Hepatocyte (in vitro differentiated cells): Measurements from ENCODE around the gene PKNOX2. TPM values are rescaled to one million over a fixed set of nuclear protein-coding genes. Genes with fewer than 3 reads are reported as not detected.

Experiments
- DNase-seq: peaks from one replicate; pipeline ENCODE4 v3.0.0-alpha.2; 2016; ENCODE audit warnings: low spot score
- H2AFZ ChIP-seq: fragments of 200-600 bp; sonication (generic); 2 replicates; pipeline ENCODE4 v1.6.0; 2016; ENCODE audit warnings: antibody characterized with exemption, mild to moderate bottlenecking
- H3K27ac ChIP-seq: fragments of 200-600 bp; sonication (generic); 2 replicates; pipeline ENCODE4 v1.5.1; 2016; ENCODE audit warnings: mild to moderate bottlenecking
- H3K27me3 ChIP-seq: fragments of 200-600 bp; sonication (generic); 2 replicates; pipeline ENCODE4 v1.6.1; 2016
- H3K36me3 ChIP-seq: fragments of 200-600 bp; sonication (generic); replicated peaks from 2 replicates; pipeline ENCODE4 v1.5.1; 2016; ENCODE audit warnings: low read depth; ENCODE audit not compliant: insufficient read depth
- H3K4me1 ChIP-seq: fragments of 200-600 bp; sonication (generic); 2 replicates; pipeline ENCODE4 v1.5.1; 2016; ENCODE audit warnings: mild to moderate bottlenecking, moderate library complexity; ENCODE audit not compliant: insufficient read depth
- H3K4me2 ChIP-seq: fragments of 200-600 bp; sonication (generic); 2 replicates; pipeline ENCODE4 v1.6.0; 2016
- H3K4me3 ChIP-seq: fragments of 200-600 bp; sonication (generic); 2 replicates; pipeline ENCODE4 v1.5.1; 2016; ENCODE audit warnings: mild to moderate bottlenecking
- H3K79me2 ChIP-seq: fragments of 200-600 bp; sonication (generic); 2 replicates; pipeline ENCODE4 v1.6.0; 2017; ENCODE audit warnings: mild to moderate bottlenecking
- H3K9me2 ChIP-seq: fragments of 200-600 bp; sonication (generic); replicated peaks from 2 replicates; pipeline ENCODE4 v1.6.0; 2017; ENCODE audit warnings: mild to moderate bottlenecking; ENCODE audit not compliant: insufficient read depth
- H3K9me3 ChIP-seq: fragments of 200-600 bp; sonication (generic); 2 replicates; pipeline ENCODE4 v1.5.1; 2016; ENCODE audit warnings: low read depth, mild to moderate bottlenecking
- H4K20me1 ChIP-seq: fragments of 200-600 bp; sonication (generic); 2 replicates; pipeline ENCODE4 v1.6.0; 2016; ENCODE audit warnings: mild to moderate bottlenecking; ENCODE audit not compliant: insufficient read depth, poor library complexity, severe bottlenecking
- EZH2 ChIP-seq: fragments of 200-600 bp; sonication (generic); IDR thresholded peaks from 2 replicates; pipeline ENCODE4 v1.6.1; 2016; ENCODE audit warnings: antibody characterized with exemption, mild to moderate bottlenecking, borderline replicate concordance
- EZH2phosphoT487 ChIP-seq: fragments of 200-600 bp; sonication (generic); IDR thresholded peaks from one replicate; pipeline ENCODE4 v1.6.1; 2018; ENCODE audit warnings: antibody characterized with exemption, mild to moderate bottlenecking, low read depth, moderate library complexity; ENCODE audit not compliant: unreplicated experiment, severe bottlenecking
- WGBS: methylation state at CpG from one replicate; pipeline ENCODE4 v1.1.6; 2016; ENCODE audit warnings: low lambda C conversion rate; ENCODE audit errors: missing lambda C conversion rate; 5-methylcytosine and 5-hydroxymethylcytosine counted together
- polyA plus RNA-seq: library from polyadenylated mRNA; unstranded; fragments of >200 nt; fragmentation: Nextera tagmentation; extraction: Ambion mirVana; gene quantifications from 2 replicates; pipeline ENCODE4 v1.2.1, GENCODE V29; 2016
- total RNA-seq: library from RNA; depleted of rRNA; stranded (reverse); fragments of >200 nt; gene quantifications from 2 replicates; pipeline ENCODE4 v1.2.3, GENCODE V29; 2014
- TF ChIP-seq, protein P1 (sequence below): fragments of 200-600 bp; sonication (generic); IDR thresholded peaks from 2 replicates; pipeline ENCODE4 v1.5.1; 2016; ENCODE audit warnings: antibody characterized with exemption, mild to moderate bottlenecking; ENCODE audit not compliant: poor library complexity

PKNOX2 gene
- total and polyA plus RNA-seq, 2 experiments from 2014 or later, result 3.0 to 3.1 TPM

DNA sequence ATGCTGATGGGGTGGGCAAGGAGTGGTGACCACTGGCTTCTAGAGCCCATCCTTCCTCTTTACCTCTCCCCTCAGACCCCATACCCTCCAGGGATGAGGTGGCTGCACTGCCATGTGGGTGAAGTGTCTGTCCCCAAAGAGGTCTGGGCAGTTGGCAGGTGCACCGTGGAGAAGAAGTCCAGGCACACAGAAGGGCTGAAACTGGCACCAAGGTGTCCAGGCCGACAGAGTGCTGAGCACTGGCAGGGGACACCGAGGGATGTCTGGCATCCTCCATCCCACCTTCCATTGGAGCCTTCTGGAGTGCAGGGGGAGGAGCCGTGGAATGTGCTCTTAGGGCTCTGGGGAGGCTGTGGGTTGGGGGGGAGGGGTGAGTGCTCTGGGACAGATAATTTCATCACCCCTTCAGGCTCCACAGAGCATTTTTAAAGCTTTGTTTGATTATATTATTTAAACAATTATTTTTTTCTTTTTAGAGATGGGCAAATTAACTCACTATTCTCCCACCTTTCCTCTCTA is 37.9 kb downstream of the PKNOX2 start:
- H2AFZ ChIP-seq, result no peak overlapping the region
- TF ChIP-seq EZH2phosphoT487 (no peak), EZH2 (no peak)
- TF ChIP-seq, protein P1, sequence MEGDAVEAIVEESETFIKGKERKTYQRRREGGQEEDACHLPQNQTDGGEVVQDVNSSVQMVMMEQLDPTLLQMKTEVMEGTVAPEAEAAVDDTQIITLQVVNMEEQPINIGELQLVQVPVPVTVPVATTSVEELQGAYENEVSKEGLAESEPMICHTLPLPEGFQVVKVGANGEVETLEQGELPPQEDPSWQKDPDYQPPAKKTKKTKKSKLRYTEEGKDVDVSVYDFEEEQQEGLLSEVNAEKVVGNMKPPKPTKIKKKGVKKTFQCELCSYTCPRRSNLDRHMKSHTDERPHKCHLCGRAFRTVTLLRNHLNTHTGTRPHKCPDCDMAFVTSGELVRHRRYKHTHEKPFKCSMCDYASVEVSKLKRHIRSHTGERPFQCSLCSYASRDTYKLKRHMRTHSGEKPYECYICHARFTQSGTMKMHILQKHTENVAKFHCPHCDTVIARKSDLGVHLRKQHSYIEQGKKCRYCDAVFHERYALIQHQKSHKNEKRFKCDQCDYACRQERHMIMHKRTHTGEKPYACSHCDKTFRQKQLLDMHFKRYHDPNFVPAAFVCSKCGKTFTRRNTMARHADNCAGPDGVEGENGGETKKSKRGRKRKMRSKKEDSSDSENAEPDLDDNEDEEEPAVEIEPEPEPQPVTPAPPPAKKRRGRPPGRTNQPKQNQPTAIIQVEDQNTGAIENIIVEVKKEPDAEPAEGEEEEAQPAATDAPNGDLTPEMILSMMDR, result no peak
- no peak for DNase-seq
- no peaks in the 10 kb centered on the region for H3K4me1 ChIP-seq
- no peak overlapping the region for H3K4me2 ChIP-seq
- H3K9me2 ChIP-seq, result no peaks in the 10 kb centered on the region
- WGBS, result 71% methylated on average over 4 of the region's 4 CpGs
- no peaks in the 10 kb centered on the region for H3K9me3 ChIP-seq
- H4K20me1 ChIP-seq, result no peaks in the 10 kb centered on the region
- H3K27ac ChIP-seq, result no peak overlapping the region
- H3K4me3 ChIP-seq, result no peak overlapping the region
- H3K79me2 ChIP-seq, result no peaks in the 10 kb centered on the region
- no peaks in the 10 kb centered on the region for H3K27me3 ChIP-seq
- no peaks in the 10 kb centered on the region for H3K36me3 ChIP-seq

DNA sequence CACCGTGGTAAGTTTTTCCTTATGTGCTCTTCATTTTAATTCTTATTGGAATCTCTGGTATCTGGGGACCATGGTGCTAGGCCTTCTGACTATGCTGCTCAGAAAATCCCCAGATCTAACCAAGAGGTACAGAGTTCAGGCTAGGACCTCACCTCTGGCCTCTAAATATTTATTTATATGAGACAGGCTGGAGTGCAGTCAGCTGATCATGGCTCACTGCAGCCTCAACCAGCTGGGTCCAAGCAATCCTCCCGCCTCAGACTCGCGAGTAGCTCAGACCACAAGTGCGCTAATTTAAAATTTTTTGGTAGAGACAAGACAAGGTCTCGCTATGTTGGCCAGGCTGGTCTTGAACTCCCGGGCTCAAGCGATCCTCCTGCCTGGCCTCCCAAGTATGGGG is 38.4 kb downstream of the PKNOX2 start:
- Histone ChIP-seq H2AFZ (no peak overlapping the region), H3K27ac (no peak overlapping the region), H3K9me3 (no peaks in the 10 kb centered on the region), H3K79me2 (no peaks in the 10 kb centered on the region), H3K36me3 (no peaks in the 10 kb centered on the region), H3K9me2 (no peaks in the 10 kb centered on the region), H3K4me3 (no peak overlapping the region), H3K27me3 (no peaks in the 10 kb centered on the region), H4K20me1 (no peaks in the 10 kb centered on the region), H3K4me2 (no peak overlapping the region), H3K4me1 (no peaks in the 10 kb centered on the region)
- WGBS, result 94% methylated on average over 8 of the region's 8 CpGs
- TF ChIP-seq, protein P1, result no peak
- TF ChIP-seq EZH2, result no peak
- no peak for TF ChIP-seq EZH2phosphoT487
- no peak for DNase-seq

DNA sequence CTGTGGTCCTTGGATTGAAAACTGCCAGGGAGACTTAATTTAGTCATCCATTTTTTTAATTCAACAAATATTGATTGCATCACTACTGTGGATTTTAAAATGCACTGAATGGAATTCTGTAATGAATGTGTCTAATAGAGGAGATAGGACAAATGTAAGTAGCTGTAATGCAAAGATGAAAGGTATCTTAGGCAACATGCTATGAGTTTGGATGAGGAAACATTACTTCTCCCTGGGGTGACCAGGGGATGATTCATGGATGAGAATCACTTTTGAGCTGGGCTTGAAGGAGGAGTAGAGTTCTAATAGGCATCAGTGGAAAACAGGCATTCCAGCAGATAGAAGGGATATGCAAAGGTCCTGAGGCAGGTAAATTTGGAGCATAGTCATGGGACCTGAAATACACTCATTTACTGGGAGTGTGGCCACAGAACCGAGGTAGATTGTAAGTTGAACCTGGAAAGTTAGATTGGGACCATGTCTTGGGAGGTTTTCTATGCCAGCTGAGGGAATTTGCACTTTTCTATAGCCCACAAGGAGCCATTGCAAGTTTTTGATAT is 43.4 kb downstream of the PKNOX2 start:
- Histone ChIP-seq H3K4me2 (no peak overlapping the region), H3K79me2 (no peaks in the 10 kb centered on the region), H3K9me3 (no peaks in the 10 kb centered on the region), H4K20me1 (no peaks in the 10 kb centered on the region), H3K4me3 (no peak overlapping the region), H3K27ac (no peak overlapping the region), H3K9me2 (no peaks in the 10 kb centered on the region), H3K4me1 (peaks cover 11% of the 10 kb centered on the region), H2AFZ (no peak overlapping the region), H3K27me3 (no peaks in the 10 kb centered on the region), H3K36me3 (no peaks in the 10 kb centered on the region)
- TF ChIP-seq EZH2 (no peak), EZH2phosphoT487 (no peak)
- TF ChIP-seq, protein P1, result no peak
- DNase-seq, result no peak
- WGBS, result 100% methylated on average over 1 of the region's 1 CpG
